Measurements from ENCODE around the gene SYCN.

- TF ChIP-seq POLR2A (IDR thresholded peaks at IDR 0.05; ENCODE audit: borderline replicate concordance, extremely low read depth, insufficient read depth, insufficient read length) (no peak), CTCF (IDR thresholded peaks at IDR 0.05 in 2 of 3, conservative IDR thresholded peaks at IDR 0.05 in 1 of 3; ENCODE audit: borderline replicate concordance in 1 of 3, insufficient read depth in 1 of 3, low read depth in 2 of 3, low read length in 2 of 3) (no peak), POLR2AphosphoS5 (IDR thresholded peaks at IDR 0.05; ENCODE audit: low read depth, low read length) (no peak), EZH2phosphoT487 (IDR thresholded peaks at IDR 0.05; ENCODE audit: borderline replicate concordance) (no peak)
These were observed 9.1 kb downstream of the SYCN start for GRCh38 chr19:39194832-39195542.

Measured in HCT116 (cell line).